Measurements from ENCODE around the gene RNF103.

RNF103 gene

GRCh38 chr2:86584151-86584913 is 39.3 kb downstream of the RNF103 start:
- Histone ChIP-seq H3K4me3 (no peak overlapping the region), H3K9ac (no peak overlapping the region), H3K27ac (no peak overlapping the region), H3K27me3 (no peaks in the 10 kb centered on the region), H3K4me2 (no peak overlapping the region), H3K4me1 (no peaks in the 10 kb centered on the region), H3K9me3 (no peaks in the 10 kb centered on the region), H4K20me1 (no peaks in the 10 kb centered on the region), H3K36me3 (no peaks in the 10 kb centered on the region)
- no peak for TF ChIP-seq Cebpa-rat (IDR thresholded peaks at IDR 0.05)

- TF ChIP-seq Cebpa-rat (IDR thresholded peaks at IDR 0.05) = no peak
These were observed 43.1 kb downstream of the RNF103 start for GRCh38 chr2:86580560-86580959.

DNA sequence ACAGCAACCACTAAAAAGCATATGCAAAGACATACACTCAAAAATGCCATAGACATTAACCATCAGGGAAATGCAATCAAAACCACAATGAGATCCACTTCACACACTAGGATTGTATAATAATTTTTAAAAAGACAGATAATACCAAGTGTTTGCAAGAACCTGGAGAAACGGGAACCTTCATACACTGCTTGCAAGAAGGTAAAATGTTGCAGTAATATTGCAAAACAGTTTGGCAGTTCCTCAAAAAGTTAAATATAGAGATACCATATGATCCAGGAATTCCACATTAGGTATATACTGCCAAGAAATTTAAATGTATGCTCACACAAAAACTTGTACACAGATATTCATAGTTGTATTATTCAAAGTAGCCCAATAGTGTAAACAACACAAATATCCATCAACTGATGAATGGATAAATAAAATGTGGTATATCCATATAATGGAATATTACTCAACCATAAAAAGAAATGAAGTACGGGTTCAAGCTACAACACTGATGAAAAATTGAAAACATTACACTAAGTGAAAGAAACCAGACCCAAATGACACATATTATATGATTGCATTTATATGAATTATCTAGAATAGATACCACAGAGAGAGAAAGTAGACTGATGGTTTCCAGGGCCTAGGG is 45.7 kb downstream of the RNF103 start:
- H4K20me1 ChIP-seq = no peaks in the 10 kb centered on the region
- no peaks in the 10 kb centered on the region for H3K27me3 ChIP-seq
- H3K9me3 ChIP-seq = peaks cover 3% of the 10 kb centered on the region; the same call in 1 of the 2 replicates
- H3K4me2 ChIP-seq = no peak overlapping the region
- H3K4me1 ChIP-seq = no peaks in the 10 kb centered on the region
- no peak overlapping the region for H3K4me3 ChIP-seq
- no peak overlapping the region for H3K27ac ChIP-seq
- TF ChIP-seq Cebpa-rat (IDR thresholded peaks at IDR 0.05) = no peak
- H3K36me3 ChIP-seq = no peaks in the 10 kb centered on the region
- H3K9ac ChIP-seq = no peak overlapping the region

More at GRCh38 chr2:86580560-86580959, 43.1 kb downstream of the RNF103 start:
- no peaks in the 10 kb centered on the region for H3K36me3 ChIP-seq
- no peaks in the 10 kb centered on the region for H3K27me3 ChIP-seq
- peaks cover 3% of the 10 kb centered on the region; the same call in 1 of the 2 replicates for H3K9me3 ChIP-seq
- H3K9ac ChIP-seq = no peak overlapping the region
- no peaks in the 10 kb centered on the region for H3K4me1 ChIP-seq
- H3K4me3 ChIP-seq = no peak overlapping the region
- H4K20me1 ChIP-seq = no peaks in the 10 kb centered on the region
- no peak overlapping the region for H3K4me2 ChIP-seq
- no peak overlapping the region for H3K27ac ChIP-seq

GRCh38 chr2:86570059-86570458 is 53.6 kb downstream of the RNF103 start:
- H3K9ac ChIP-seq = no peak overlapping the region
- no peaks in the 10 kb centered on the region for H4K20me1 ChIP-seq
- no peak overlapping the region for H3K27ac ChIP-seq
- H3K9me3 ChIP-seq = 0 out of 2 replicates have a peak, but pooled peaks cover 4% of the 10 kb centered on the region
- peaks cover 16% of the 10 kb centered on the region for H3K4me1 ChIP-seq
- H3K4me2 ChIP-seq = no peak overlapping the region
- no peak for TF ChIP-seq Cebpa-rat (IDR thresholded peaks at IDR 0.05)
- H3K4me3 ChIP-seq = no peak overlapping the region
- no peaks in the 10 kb centered on the region for H3K36me3 ChIP-seq
- no peaks in the 10 kb centered on the region for H3K27me3 ChIP-seq

DNA sequence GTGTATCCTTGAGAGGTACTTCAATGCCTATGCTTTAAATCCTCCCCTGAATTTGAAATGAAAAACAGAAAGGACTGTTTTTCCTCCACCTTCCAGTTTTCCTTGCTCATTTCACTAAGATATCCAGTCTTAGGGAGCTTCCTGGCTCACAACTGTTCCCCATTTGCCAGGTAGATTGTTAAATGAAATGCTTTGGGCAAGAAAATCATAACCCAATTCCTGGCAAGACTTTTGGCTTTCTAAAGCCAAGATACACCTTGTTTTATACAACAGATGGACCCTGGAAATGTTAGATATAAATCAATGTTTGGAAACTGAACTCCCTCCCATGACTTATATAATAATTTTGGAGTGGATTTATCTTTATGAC is 56.9 kb downstream of the RNF103 start:
- Histone ChIP-seq H3K4me3 (no peak overlapping the region), H4K20me1 (no peaks in the 10 kb centered on the region), H3K27me3 (no peaks in the 10 kb centered on the region), H3K9me3 (0 out of 2 replicates have a peak, but pooled peaks cover 4% of the 10 kb centered on the region), H3K9ac (no peak overlapping the region), H3K27ac (no peak overlapping the region), H3K36me3 (no peaks in the 10 kb centered on the region), H3K4me2 (no peak overlapping the region), H3K4me1 (peaks cover 29% of the 10 kb centered on the region)
- TF ChIP-seq Cebpa-rat (IDR thresholded peaks at IDR 0.05) = no peak

DNA sequence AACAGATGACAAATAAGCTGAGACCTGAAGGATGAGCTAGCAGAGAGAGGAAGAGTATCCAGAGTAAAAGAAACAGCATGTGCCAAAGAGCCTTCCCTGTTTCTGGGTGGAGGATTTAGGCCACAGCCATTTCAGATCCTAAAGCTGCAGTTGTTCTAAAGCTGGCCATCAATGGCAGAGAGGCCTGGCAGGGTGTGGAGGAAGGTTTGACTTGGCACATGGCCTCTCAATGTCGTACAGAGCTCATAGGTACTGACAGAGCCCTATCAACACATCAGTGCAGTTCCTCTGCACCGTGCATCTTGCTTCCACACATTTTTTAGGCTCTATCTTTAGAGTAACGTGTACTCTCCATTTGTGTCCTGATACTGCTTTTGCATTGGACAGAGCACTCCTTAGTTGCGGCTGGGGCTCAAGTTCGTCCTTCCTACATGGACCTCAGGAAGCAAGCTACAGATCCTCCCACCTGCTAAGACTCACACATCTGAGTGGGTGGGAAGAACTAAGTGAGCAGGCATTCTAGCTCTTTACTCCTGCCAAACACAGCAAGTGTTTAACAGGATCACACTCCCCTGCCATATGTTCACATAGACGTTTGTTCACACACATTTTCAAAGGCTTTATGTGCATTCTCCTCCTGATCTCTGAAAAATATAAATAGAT is 57.4 kb downstream of the RNF103 start:
- H3K9ac ChIP-seq = no peak overlapping the region
- H3K4me3 ChIP-seq = no peak overlapping the region
- H3K9me3 ChIP-seq = 0 out of 2 replicates have a peak, but pooled peaks cover 4% of the 10 kb centered on the region
- TF ChIP-seq Cebpa-rat (IDR thresholded peaks at IDR 0.05) = no peak
- H3K27ac ChIP-seq = no peak overlapping the region
- no peaks in the 10 kb centered on the region for H4K20me1 ChIP-seq
- no peaks in the 10 kb centered on the region for H3K27me3 ChIP-seq
- H3K36me3 ChIP-seq = no peaks in the 10 kb centered on the region
- H3K4me2 ChIP-seq = no peak overlapping the region
- peaks cover 34% of the 10 kb centered on the region for H3K4me1 ChIP-seq

DNA sequence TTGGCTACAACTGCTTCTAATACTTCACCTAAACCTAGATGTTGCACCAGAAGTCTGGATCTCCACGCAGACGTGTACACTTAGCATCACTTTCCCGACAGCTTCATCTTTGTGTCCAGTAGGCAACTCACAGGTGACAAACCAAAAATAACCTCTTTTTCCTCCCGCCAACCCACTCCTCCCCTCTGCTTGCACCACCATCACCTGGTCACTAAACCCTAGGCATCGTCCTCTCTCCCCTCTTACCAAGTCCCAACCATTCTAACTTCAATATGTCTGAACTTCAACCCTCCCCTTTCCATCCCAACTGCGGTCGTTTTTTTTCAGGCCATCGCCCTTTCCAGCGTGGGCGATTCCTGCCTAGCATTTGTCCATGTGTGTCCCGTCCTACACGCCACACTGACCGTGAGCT is 60.0 kb downstream of the RNF103 start:
- H3K27ac ChIP-seq = peak overlapping the region; percentile 100

GRCh38 chr2:86562922-86563649 is 60.6 kb downstream of the RNF103 start, which contains the start of gene CHMP3:
TSS of gene CHMP3 (minus strand) at chr2:86563443. CDS start at chr2:86563348, 95 bp downstream.
- H3K9ac ChIP-seq = peak within 1 kb of the TSS; percentile 100
- H3K4me1 ChIP-seq = peaks cover 22% of the 10 kb centered on the region
- H3K4me2 ChIP-seq = peak within 1 kb of the TSS; percentile 88
- H3K27ac ChIP-seq = peak within 1 kb of the TSS; percentile 100
- no peaks in the 10 kb centered on the region for H4K20me1 ChIP-seq
- no peak for TF ChIP-seq Cebpa-rat (IDR thresholded peaks at IDR 0.05)
- peaks cover 15% of the 10 kb centered on the region for H3K36me3 ChIP-seq
- no peaks in the 10 kb centered on the region for H3K9me3 ChIP-seq
- peak within 1 kb of the TSS; percentile 86 for H3K4me3 ChIP-seq
- H3K27me3 ChIP-seq = no peaks in the 10 kb centered on the region

More for the DNA sequence above, 60.0 kb downstream of the RNF103 start:
- Histone ChIP-seq H3K36me3 (peaks cover 10% of the 10 kb centered on the region), H4K20me1 (no peaks in the 10 kb centered on the region), H3K4me3 (peak overlapping the region; percentile 86), H3K9ac (peak overlapping the region; percentile 100; the same call in 1 of the 2 replicates), H3K27me3 (no peaks in the 10 kb centered on the region), H3K4me1 (peaks cover 28% of the 10 kb centered on the region), H3K4me2 (peak overlapping the region; percentile 88), H3K9me3 (no peaks in the 10 kb centered on the region)
- no peak for TF ChIP-seq Cebpa-rat (IDR thresholded peaks at IDR 0.05)

- 0 out of 2 replicates have a peak, but pooled peaks cover under 1% of the 10 kb centered on the region for H4K20me1 ChIP-seq
- peaks cover 20% of the 10 kb centered on the region for H3K36me3 ChIP-seq
- peaks cover 21% of the 10 kb centered on the region for H3K4me1 ChIP-seq
- peak overlapping the region; percentile 86 for H3K4me3 ChIP-seq
- H3K27ac ChIP-seq = peak overlapping the region; percentile 100
- no peaks in the 10 kb centered on the region for H3K9me3 ChIP-seq
- H3K27me3 ChIP-seq = no peaks in the 10 kb centered on the region
- peak overlapping the region; percentile 88 for H3K4me2 ChIP-seq
- peak overlapping the region; percentile 100 for H3K9ac ChIP-seq
- TF ChIP-seq Cebpa-rat (IDR thresholded peaks at IDR 0.05) = no peak
These were observed 61.2 kb downstream of the RNF103 start for GRCh38 chr2:86562485-86562921.

Data from BLaER1 (cell line).